ENCODE measurements around the gene SPATA21.

DNA sequence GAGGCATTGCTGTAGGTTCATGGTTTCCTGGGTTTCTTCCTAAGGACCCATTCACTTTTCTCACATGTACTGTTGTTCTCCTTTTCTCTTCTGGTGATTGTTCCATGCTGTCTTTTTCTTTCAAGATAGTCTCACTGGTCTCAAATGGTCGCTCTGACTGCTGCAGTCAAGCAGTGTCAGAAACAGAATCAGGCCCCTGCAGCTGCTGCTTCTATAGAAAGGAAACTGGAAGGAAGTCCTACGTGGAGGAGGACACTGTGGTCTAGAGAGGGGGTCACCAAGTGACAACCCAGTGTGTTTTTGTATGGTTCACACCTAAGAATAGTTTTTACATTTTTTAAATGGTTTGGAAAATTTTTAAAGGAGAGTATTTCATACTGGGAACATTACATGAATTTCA lies 5.7 kb upstream of the SPATA21 start:
- TF ChIP-seq TAF1 (IDR thresholded peaks at IDR 0.05; ENCODE audit: borderline replicate concordance, insufficient read depth, low read length) (no peak), POLR2AphosphoS5 (IDR thresholded peaks at IDR 0.05; ENCODE audit: low read depth, low read length) (no peak), REST (IDR thresholded peaks at IDR 0.05; ENCODE audit: insufficient read depth in 1 of 2, low read depth in 2 of 2, low read length in 2 of 2) (no peak), FOXP2 (optimal IDR thresholded peaks at IDR 0.05; ENCODE audit: borderline replicate concordance, extremely low read depth, extremely low read length, insufficient read depth) (no peak)

All from PFSK-1 (cell line).